ENCODE results near the gene ACVR1B.
"Not testable (repeated sequence)": the region's sequence is repeated elsewhere in the genome, so short reads cannot be mapped to it uniquely, and the experiment has no call there.

ACVR1B gene

GRCh38 chr12:51977320-51977753, 25.8 kb downstream of the ACVR1B start:
- Histone ChIP-seq H3K9ac (ENCODE audit: low read depth, low read length) (no peak overlapping the region), H3K36me3 (ENCODE audit: insufficient read depth, low read depth, low read length) (peaks cover 48% of the 10 kb centered on the region), H3K27ac (ENCODE audit: low read length) (no peak overlapping the region), H3K4me3 (ENCODE audit: low read length) (no peak overlapping the region), H3K9me3 (ENCODE audit: insufficient read depth, low read depth, low read length) (no peaks in the 10 kb centered on the region), H3K27me3 (ENCODE audit: insufficient read depth, low read length) (no peaks in the 10 kb centered on the region), H3K4me1 (ENCODE audit: insufficient read depth, low read length) (peaks cover 17% of the 10 kb centered on the region)

- not testable (repeated sequence) for H3K9ac ChIP-seq (ENCODE audit: low read depth, low read length); H3K27me3 ChIP-seq (ENCODE audit: insufficient read depth, low read length); H3K4me1 ChIP-seq (ENCODE audit: insufficient read depth, low read length); H3K27ac ChIP-seq (ENCODE audit: low read length); H3K4me3 ChIP-seq (ENCODE audit: low read length); H3K9me3 ChIP-seq (ENCODE audit: insufficient read depth, low read depth, low read length)
- peaks cover 67% of the 10 kb centered on the region for H3K36me3 ChIP-seq (ENCODE audit: insufficient read depth, low read depth, low read length)
Measured at GRCh38 chr12:51979306-51979705, 27.8 kb downstream of the ACVR1B start.

DNA sequence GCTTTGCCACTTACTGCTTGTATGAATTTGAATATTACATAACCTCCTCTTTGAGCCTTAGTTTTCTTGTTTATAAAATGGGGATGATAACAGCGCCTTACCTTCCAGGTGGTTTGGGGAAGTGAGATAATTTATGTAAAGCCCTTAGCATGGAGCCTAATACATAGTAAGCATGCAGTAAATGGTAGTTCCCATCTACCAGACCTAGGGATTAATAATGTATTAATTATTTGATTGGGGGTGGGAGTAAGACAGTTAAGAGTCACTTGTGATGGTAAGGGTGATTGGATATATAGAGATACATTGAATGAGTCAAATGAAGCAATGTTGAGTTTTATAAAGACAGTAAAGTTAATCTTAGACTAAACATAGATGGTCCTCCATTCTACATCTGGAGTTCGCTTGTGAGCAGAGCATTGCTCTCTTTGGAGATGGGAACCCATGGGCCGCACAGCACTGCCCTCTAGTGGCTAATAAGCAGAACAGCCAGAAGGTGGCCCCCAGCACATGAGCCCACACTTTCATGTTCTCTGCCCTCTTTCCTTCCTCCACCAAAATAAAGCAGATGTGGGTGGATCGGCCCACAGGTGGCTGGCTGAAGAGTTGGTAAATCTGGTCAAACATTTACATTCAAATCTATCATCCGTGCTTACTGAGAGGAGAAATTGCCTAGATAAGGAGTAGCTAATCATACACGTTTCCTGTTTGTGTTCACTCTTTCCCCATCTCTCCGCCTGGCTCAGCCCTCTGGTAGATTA, 28.7 kb downstream of the ACVR1B start:
- Histone ChIP-seq H3K36me3 (ENCODE audit: insufficient read depth, low read depth, low read length) (peaks cover 76% of the 10 kb centered on the region), H3K4me1 (ENCODE audit: insufficient read depth, low read length) (no peaks in the 10 kb centered on the region; the same call in 1 of the 2 replicates), H3K27me3 (ENCODE audit: insufficient read depth, low read length) (no peaks in the 10 kb centered on the region), H3K9ac (ENCODE audit: low read depth, low read length) (no peak overlapping the region), H3K4me3 (ENCODE audit: low read length) (no peak overlapping the region), H3K27ac (ENCODE audit: low read length) (no peak overlapping the region), H3K9me3 (ENCODE audit: insufficient read depth, low read depth, low read length) (no peaks in the 10 kb centered on the region)

- H3K27me3 ChIP-seq (ENCODE audit: insufficient read depth, low read length): no peaks in the 10 kb centered on the region
- H3K27ac ChIP-seq (ENCODE audit: low read length): no peak overlapping the region
- H3K4me1 ChIP-seq (ENCODE audit: insufficient read depth, low read length): no peaks in the 10 kb centered on the region
- no peaks in the 10 kb centered on the region for H3K9me3 ChIP-seq (ENCODE audit: insufficient read depth, low read depth, low read length)
- no peak overlapping the region for H3K9ac ChIP-seq (ENCODE audit: low read depth, low read length)
- H3K36me3 ChIP-seq (ENCODE audit: insufficient read depth, low read depth, low read length): peaks cover 76% of the 10 kb centered on the region
- H3K4me3 ChIP-seq (ENCODE audit: low read length): no peak overlapping the region
Measured at GRCh38 chr12:51980809-51981127, 29.3 kb downstream of the ACVR1B start.

DNA sequence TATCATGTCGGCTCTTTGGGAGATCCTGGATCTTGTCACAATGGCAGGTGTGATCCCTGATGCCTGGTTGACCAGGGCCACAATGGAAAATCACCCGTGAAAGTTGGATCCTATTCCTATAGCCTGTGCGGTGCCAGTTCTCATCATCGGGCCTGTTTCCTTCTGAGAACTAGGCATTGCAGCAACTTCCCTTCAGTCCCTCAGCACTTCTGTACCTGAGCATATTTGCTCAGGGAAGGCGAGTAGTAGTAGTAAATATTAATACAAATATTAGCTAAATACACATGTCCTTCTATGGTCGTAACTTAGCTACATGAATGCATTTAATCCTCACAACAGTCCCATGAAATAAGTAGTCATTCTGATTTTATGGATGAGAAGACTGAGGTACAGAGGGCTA, 33.2 kb downstream of the ACVR1B start:
- H3K36me3 ChIP-seq (ENCODE audit: insufficient read depth, low read depth, low read length): peaks cover 69% of the 10 kb centered on the region

GRCh38 chr12:51985154-51985835, 33.8 kb downstream of the ACVR1B start:
- H3K9me3 ChIP-seq (ENCODE audit: insufficient read depth, low read depth, low read length): no peaks in the 10 kb centered on the region
- no peak overlapping the region for H3K4me3 ChIP-seq (ENCODE audit: low read length)
- H3K27me3 ChIP-seq (ENCODE audit: insufficient read depth, low read length): no peaks in the 10 kb centered on the region
- H3K27ac ChIP-seq (ENCODE audit: low read length): no peak overlapping the region
- no peaks in the 10 kb centered on the region for H3K4me1 ChIP-seq (ENCODE audit: insufficient read depth, low read length)
- H3K9ac ChIP-seq (ENCODE audit: low read depth, low read length): no peak overlapping the region
- H3K36me3 ChIP-seq (ENCODE audit: insufficient read depth, low read depth, low read length): peaks cover 69% of the 10 kb centered on the region

More for the DNA sequence above, 33.2 kb downstream of the ACVR1B start:
- Histone ChIP-seq H3K9me3 (ENCODE audit: insufficient read depth, low read depth, low read length) (no peaks in the 10 kb centered on the region), H3K27ac (ENCODE audit: low read length) (no peak overlapping the region), H3K27me3 (ENCODE audit: insufficient read depth, low read length) (no peaks in the 10 kb centered on the region), H3K9ac (ENCODE audit: low read depth, low read length) (no peak overlapping the region), H3K4me1 (ENCODE audit: insufficient read depth, low read length) (no peaks in the 10 kb centered on the region), H3K4me3 (ENCODE audit: low read length) (no peak overlapping the region)

DNA sequence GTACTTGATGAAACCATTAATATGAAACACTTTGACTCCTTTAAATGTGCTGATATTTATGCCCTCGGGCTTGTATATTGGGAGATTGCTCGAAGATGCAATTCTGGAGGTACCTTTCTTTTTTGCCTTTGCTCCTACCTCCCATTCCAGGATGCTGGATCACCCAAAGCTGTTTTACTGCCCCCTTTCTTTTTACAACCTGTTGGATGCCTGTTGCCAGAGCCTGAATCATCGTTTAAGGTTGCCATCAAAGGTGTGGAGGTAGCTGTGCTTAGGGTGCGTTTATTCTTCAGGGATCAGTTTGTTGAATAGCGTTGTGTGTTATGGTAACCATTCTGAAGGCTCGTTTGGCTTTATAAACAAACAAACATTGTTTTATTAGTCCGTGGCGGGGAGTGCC, 35.3 kb downstream of the ACVR1B start:
- Histone ChIP-seq H3K4me1 (ENCODE audit: insufficient read depth, low read length) (no peaks in the 10 kb centered on the region), H3K4me3 (ENCODE audit: low read length) (no peak overlapping the region), H3K9me3 (ENCODE audit: insufficient read depth, low read depth, low read length) (no peaks in the 10 kb centered on the region), H3K27ac (ENCODE audit: low read length) (no peak overlapping the region), H3K27me3 (ENCODE audit: insufficient read depth, low read length) (no peaks in the 10 kb centered on the region), H3K36me3 (ENCODE audit: insufficient read depth, low read depth, low read length) (peaks cover 60% of the 10 kb centered on the region), H3K9ac (ENCODE audit: low read depth, low read length) (no peak overlapping the region)

GRCh38 chr12:51992246-51992645, 40.7 kb downstream of the ACVR1B start:
- no peak overlapping the region for H3K27ac ChIP-seq (ENCODE audit: low read length)
- H3K27me3 ChIP-seq (ENCODE audit: insufficient read depth, low read length): no peaks in the 10 kb centered on the region
- H3K36me3 ChIP-seq (ENCODE audit: insufficient read depth, low read depth, low read length): peaks cover 31% of the 10 kb centered on the region
- no peak overlapping the region for H3K9ac ChIP-seq (ENCODE audit: low read depth, low read length)
- no peaks in the 10 kb centered on the region for H3K9me3 ChIP-seq (ENCODE audit: insufficient read depth, low read depth, low read length)
- no peaks in the 10 kb centered on the region for H3K4me1 ChIP-seq (ENCODE audit: insufficient read depth, low read length)
- H3K4me3 ChIP-seq (ENCODE audit: low read length): no peak overlapping the region

- peaks cover 39% of the 10 kb centered on the region for H3K36me3 ChIP-seq (ENCODE audit: insufficient read depth, low read depth, low read length)
- no peaks in the 10 kb centered on the region for H3K9me3 ChIP-seq (ENCODE audit: insufficient read depth, low read depth, low read length)
- no peak overlapping the region for H3K27ac ChIP-seq (ENCODE audit: low read length)
- no peaks in the 10 kb centered on the region for H3K27me3 ChIP-seq (ENCODE audit: insufficient read depth, low read length)
- no peak overlapping the region for H3K4me3 ChIP-seq (ENCODE audit: low read length)
- no peaks in the 10 kb centered on the region for H3K4me1 ChIP-seq (ENCODE audit: insufficient read depth, low read length)
- H3K9ac ChIP-seq (ENCODE audit: low read depth, low read length): no peak overlapping the region
Measured at GRCh38 chr12:51994539-51994820, 43.0 kb downstream of the ACVR1B start.

- H3K27ac ChIP-seq (ENCODE audit: low read length): no peak overlapping the region
- H3K9ac ChIP-seq (ENCODE audit: low read depth, low read length): no peak overlapping the region
- no peaks in the 10 kb centered on the region for H3K4me1 ChIP-seq (ENCODE audit: insufficient read depth, low read length)
- H3K27me3 ChIP-seq (ENCODE audit: insufficient read depth, low read length): no peaks in the 10 kb centered on the region
- H3K36me3 ChIP-seq (ENCODE audit: insufficient read depth, low read depth, low read length): peaks cover 39% of the 10 kb centered on the region
- H3K9me3 ChIP-seq (ENCODE audit: insufficient read depth, low read depth, low read length): no peaks in the 10 kb centered on the region
- no peak overlapping the region for H3K4me3 ChIP-seq (ENCODE audit: low read length)
Measured at GRCh38 chr12:51994959-51995358, 43.5 kb downstream of the ACVR1B start.

DNA sequence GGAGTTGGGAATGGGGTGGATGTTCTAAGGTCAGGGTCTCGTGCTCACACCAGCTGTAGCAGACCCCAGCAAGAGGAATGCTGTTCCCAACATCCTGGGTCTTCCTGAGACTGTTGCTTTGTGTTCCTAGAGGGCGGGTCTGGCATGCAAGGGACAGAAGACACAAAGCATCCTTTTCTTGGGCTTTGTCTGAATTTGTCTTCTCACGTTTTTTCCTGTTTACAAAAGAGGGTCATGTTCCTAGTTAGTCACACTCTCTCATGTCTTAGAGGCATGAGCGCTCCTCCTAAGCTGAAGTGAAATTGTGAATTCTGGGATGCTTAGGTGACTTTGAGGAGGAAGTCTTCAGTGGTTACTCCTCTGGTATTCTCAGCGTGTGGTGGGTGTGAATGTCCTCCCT, 45.6 kb downstream of the ACVR1B start:
- Histone ChIP-seq H3K9ac (ENCODE audit: low read depth, low read length) (no peak overlapping the region), H3K36me3 (ENCODE audit: insufficient read depth, low read depth, low read length) (peaks cover 33% of the 10 kb centered on the region), H3K4me1 (ENCODE audit: insufficient read depth, low read length) (no peaks in the 10 kb centered on the region)

DNA sequence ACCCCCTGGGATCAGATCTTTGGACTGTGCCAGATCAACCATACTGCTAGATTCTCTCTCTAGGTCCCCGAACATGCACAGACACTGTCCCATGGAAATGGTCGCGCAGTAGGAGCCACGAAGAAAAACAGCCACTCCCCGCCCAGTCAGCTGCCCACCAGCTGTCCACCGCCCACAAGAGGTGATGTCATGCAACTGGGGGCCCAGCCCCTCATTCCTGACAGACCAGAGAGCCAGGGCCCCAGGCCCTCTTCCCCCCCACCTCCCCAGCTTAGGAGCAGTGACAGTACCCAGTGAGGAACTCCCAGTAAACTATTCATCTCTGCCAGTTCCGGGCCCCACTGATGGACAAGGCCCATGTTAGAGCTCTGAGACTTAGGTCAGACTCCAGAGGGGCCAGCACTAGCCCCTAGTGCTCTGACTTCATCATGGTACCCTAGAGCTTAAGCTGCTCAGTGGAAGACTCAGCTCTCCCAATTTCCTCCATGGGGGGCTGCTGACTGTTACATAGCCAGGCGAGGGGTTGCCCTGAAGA, 51.6 kb downstream of the ACVR1B start:
- no peaks in the 10 kb centered on the region for H3K9me3 ChIP-seq (ENCODE audit: insufficient read depth, low read depth, low read length)
- no peaks in the 10 kb centered on the region for H3K4me1 ChIP-seq (ENCODE audit: insufficient read depth, low read length)
- peaks cover 3% of the 10 kb centered on the region for H3K36me3 ChIP-seq (ENCODE audit: insufficient read depth, low read depth, low read length)
- no peak overlapping the region for H3K4me3 ChIP-seq (ENCODE audit: low read length)
- H3K27ac ChIP-seq (ENCODE audit: low read length): no peak overlapping the region
- H3K9ac ChIP-seq (ENCODE audit: low read depth, low read length): no peak overlapping the region
- H3K27me3 ChIP-seq (ENCODE audit: insufficient read depth, low read length): peaks cover 39% of the 10 kb centered on the region

More for the DNA sequence above, 45.6 kb downstream of the ACVR1B start:
- no peak overlapping the region for H3K4me3 ChIP-seq (ENCODE audit: low read length)
- no peaks in the 10 kb centered on the region for H3K9me3 ChIP-seq (ENCODE audit: insufficient read depth, low read depth, low read length)
- H3K27me3 ChIP-seq (ENCODE audit: insufficient read depth, low read length): no peaks in the 10 kb centered on the region
- no peak overlapping the region for H3K27ac ChIP-seq (ENCODE audit: low read length)

Measured in iPS-20b (cell line).